ENCODE data around the gene ZNF100.

Gene ZNF100

DNA sequence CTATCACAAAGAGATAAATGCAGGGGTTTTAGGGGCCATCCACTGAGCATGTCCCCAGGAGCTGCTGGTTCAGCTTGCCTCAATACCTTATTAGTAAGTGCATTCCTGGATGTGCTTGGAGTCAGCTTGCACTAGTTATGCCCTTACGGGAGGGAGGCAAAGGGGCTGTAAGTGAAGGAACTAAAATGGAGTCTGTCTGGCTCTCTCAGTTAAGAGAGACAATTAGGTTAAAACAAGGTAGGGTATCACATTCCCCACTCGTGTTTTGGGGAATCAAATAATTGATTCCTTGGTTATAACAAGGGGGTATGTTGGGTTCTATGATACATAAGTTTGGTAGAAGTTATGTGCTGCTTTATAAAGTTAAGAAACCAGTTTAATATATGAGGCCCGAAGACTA, 78.9 kb downstream of the ZNF100 start:
- TF ChIP-seq, protein P1, sequence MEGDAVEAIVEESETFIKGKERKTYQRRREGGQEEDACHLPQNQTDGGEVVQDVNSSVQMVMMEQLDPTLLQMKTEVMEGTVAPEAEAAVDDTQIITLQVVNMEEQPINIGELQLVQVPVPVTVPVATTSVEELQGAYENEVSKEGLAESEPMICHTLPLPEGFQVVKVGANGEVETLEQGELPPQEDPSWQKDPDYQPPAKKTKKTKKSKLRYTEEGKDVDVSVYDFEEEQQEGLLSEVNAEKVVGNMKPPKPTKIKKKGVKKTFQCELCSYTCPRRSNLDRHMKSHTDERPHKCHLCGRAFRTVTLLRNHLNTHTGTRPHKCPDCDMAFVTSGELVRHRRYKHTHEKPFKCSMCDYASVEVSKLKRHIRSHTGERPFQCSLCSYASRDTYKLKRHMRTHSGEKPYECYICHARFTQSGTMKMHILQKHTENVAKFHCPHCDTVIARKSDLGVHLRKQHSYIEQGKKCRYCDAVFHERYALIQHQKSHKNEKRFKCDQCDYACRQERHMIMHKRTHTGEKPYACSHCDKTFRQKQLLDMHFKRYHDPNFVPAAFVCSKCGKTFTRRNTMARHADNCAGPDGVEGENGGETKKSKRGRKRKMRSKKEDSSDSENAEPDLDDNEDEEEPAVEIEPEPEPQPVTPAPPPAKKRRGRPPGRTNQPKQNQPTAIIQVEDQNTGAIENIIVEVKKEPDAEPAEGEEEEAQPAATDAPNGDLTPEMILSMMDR (IDR thresholded peaks at IDR 0.05; ENCODE audit: low read depth, low read length), result no peak
- TF ChIP-seq EZH2phosphoT487 (IDR thresholded peaks at IDR 0.05; ENCODE audit: low read depth), result no peak
- Histone ChIP-seq H3K79me2 (ENCODE audit: low read length) (no peaks in the 10 kb centered on the region), H2AFZ (ENCODE audit: low read depth, low read length) (no peak overlapping the region), H3K9me3 (ENCODE audit: insufficient read depth, low read length) (0 out of 2 replicates have a peak, but pooled peaks cover 6% of the 10 kb centered on the region), H3K4me3 (ENCODE audit: low read length) (no peak overlapping the region), H4K20me1 (ENCODE audit: insufficient read depth, low read length) (no peaks in the 10 kb centered on the region), H3K4me2 (ENCODE audit: low read length) (no peak overlapping the region), H3K27me3 (ENCODE audit: low read depth, low read length) (no peaks in the 10 kb centered on the region), H3K9ac (ENCODE audit: low read length) (no peak overlapping the region), H3K27ac (ENCODE audit: low read length) (no peak overlapping the region), H3K36me3 (replicated peaks; ENCODE audit: low read depth, low read length) (no peaks in the 10 kb centered on the region), H3K4me1 (ENCODE audit: low read length) (no peaks in the 10 kb centered on the region)

DNA sequence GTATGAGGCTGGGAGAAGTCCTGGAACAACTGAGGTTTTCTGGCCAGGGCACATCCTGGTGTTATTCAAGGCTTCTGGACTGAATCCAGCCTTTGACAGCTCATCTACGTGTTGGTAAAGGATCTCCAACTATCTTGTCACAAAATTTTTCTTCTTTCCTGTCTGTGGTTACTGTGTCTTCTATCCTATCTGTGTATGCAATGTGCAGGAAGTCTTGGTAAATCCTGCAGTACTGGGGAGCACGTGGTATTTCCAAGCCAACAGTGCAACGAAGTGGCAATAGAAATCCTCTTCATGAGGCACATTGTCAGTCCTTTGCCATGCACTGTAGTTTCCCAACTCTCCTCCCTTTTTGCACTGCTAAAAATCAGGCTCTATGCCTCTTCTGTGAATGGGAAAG, 86.7 kb downstream of the ZNF100 start:
- Histone ChIP-seq H3K9me3 (ENCODE audit: insufficient read depth, low read length) (peaks cover 9% of the 10 kb centered on the region), H2AFZ (ENCODE audit: low read depth, low read length) (no peak overlapping the region), H3K4me2 (ENCODE audit: low read length) (no peak overlapping the region), H3K9ac (ENCODE audit: low read length) (no peak overlapping the region), H3K4me3 (ENCODE audit: low read length) (no peak overlapping the region), H3K27me3 (ENCODE audit: low read depth, low read length) (no peaks in the 10 kb centered on the region), H3K27ac (ENCODE audit: low read length) (no peak overlapping the region), H4K20me1 (ENCODE audit: insufficient read depth, low read length) (no peaks in the 10 kb centered on the region), H3K4me1 (ENCODE audit: low read length) (no peaks in the 10 kb centered on the region), H3K36me3 (replicated peaks; ENCODE audit: low read depth, low read length) (no peaks in the 10 kb centered on the region), H3K79me2 (ENCODE audit: low read length) (no peaks in the 10 kb centered on the region)
- TF ChIP-seq, protein P1 (IDR thresholded peaks at IDR 0.05; ENCODE audit: low read depth, low read length), result no peak
- no peak for TF ChIP-seq EZH2phosphoT487 (IDR thresholded peaks at IDR 0.05; ENCODE audit: low read depth)

DNA sequence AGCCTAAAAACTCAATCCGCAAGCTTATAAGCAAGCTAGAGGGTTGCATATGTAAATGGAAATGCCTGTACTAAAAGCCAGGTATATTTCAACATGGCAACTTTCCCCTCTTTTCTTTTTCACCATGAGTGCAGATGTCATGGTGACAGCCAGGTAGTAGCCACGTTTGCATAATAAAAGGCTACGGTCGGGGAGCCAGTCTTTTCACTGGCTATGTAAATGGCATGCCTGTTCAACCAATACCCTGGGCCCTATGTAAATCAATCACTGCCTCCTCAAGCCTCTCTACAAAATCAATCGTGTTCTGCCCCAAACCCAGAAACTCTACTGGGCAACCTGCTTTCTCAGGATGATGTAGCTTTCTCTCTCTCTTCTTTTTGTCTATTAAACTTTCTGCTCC, 87.4 kb downstream of the ZNF100 start:
- no peaks in the 10 kb centered on the region for H4K20me1 ChIP-seq (ENCODE audit: insufficient read depth, low read length)
- H2AFZ ChIP-seq (ENCODE audit: low read depth, low read length), result no peak overlapping the region
- no peaks in the 10 kb centered on the region for H3K79me2 ChIP-seq (ENCODE audit: low read length)
- H3K36me3 ChIP-seq (replicated peaks; ENCODE audit: low read depth, low read length), result no peaks in the 10 kb centered on the region
- H3K4me2 ChIP-seq (ENCODE audit: low read length), result no peak overlapping the region
- H3K9me3 ChIP-seq (ENCODE audit: insufficient read depth, low read length), result peaks cover 8% of the 10 kb centered on the region
- no peak for TF ChIP-seq EZH2phosphoT487 (IDR thresholded peaks at IDR 0.05; ENCODE audit: low read depth)
- TF ChIP-seq, protein P1 (IDR thresholded peaks at IDR 0.05; ENCODE audit: low read depth, low read length), result no peak
- H3K27ac ChIP-seq (ENCODE audit: low read length), result no peak overlapping the region
- no peaks in the 10 kb centered on the region for H3K4me1 ChIP-seq (ENCODE audit: low read length)
- H3K27me3 ChIP-seq (ENCODE audit: low read depth, low read length), result no peaks in the 10 kb centered on the region
- no peak overlapping the region for H3K4me3 ChIP-seq (ENCODE audit: low read length)
- H3K9ac ChIP-seq (ENCODE audit: low read length), result no peak overlapping the region

DNA sequence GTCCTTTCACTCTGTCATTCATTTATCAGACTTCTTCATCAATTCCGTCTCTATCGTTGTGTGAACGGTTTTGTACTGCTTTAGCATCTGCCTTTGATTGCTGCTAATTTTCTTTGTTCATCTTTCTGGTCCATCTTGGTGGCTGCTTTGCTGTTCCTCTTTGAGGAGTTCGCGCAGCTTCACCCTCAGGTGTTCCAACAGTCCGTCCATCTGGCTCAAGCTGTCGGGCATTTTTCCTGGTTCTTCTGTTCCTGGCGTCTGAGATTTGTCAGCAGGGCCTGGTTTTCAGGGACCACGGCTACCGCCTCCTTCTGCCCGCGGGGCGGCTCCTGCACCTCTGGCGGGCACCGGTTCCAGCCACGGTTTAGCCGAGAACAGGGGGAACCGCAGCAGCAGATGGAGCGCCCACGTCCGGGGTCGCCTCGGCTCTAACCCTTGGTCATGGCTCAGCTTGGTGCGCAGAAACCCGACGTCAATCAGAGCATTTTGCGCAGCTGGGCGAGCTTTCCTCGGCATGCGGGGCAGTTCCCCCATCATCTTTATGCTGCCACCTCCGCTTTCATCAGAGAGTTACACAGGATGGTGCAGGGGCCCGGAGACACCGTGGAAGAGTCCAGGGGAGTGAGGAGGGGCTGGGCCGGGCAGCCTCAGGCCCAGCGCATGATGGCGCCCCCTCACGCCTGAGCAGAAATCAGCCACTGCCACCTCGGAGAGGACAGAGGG, 89.5 kb downstream of the ZNF100 start:
- Histone ChIP-seq H3K4me1 (ENCODE audit: low read length) (no peaks in the 10 kb centered on the region), H4K20me1 (ENCODE audit: insufficient read depth, low read length) (no peaks in the 10 kb centered on the region), H3K9ac (ENCODE audit: low read length) (no peak overlapping the region), H3K79me2 (ENCODE audit: low read length) (no peaks in the 10 kb centered on the region), H3K27ac (ENCODE audit: low read length) (no peak overlapping the region), H3K9me3 (ENCODE audit: insufficient read depth, low read length) (peaks cover 4% of the 10 kb centered on the region; the same call in 1 of the 2 replicates), H3K4me2 (ENCODE audit: low read length) (no peak overlapping the region), H3K27me3 (ENCODE audit: low read depth, low read length) (no peaks in the 10 kb centered on the region), H3K36me3 (replicated peaks; ENCODE audit: low read depth, low read length) (no peaks in the 10 kb centered on the region), H3K4me3 (ENCODE audit: low read length) (no peak overlapping the region), H2AFZ (ENCODE audit: low read depth, low read length) (no peak overlapping the region)
- TF ChIP-seq, protein P1 (IDR thresholded peaks at IDR 0.05; ENCODE audit: low read depth, low read length), result no peak
